DMS 273 (cell line): Measurements from ENCODE around the gene HECTD1.
"Not testable (repeated sequence)": the region's sequence is repeated elsewhere in the genome, so short reads cannot be mapped to it uniquely, and the experiment has no call there.

Source experiments
- DNase-seq: peaks from one replicate; lab custom pipeline; 2025; ENCODE audit not compliant: unreplicated experiment; lab: John Stamatoyannopoulos, UW

HECTD1 gene

DNA sequence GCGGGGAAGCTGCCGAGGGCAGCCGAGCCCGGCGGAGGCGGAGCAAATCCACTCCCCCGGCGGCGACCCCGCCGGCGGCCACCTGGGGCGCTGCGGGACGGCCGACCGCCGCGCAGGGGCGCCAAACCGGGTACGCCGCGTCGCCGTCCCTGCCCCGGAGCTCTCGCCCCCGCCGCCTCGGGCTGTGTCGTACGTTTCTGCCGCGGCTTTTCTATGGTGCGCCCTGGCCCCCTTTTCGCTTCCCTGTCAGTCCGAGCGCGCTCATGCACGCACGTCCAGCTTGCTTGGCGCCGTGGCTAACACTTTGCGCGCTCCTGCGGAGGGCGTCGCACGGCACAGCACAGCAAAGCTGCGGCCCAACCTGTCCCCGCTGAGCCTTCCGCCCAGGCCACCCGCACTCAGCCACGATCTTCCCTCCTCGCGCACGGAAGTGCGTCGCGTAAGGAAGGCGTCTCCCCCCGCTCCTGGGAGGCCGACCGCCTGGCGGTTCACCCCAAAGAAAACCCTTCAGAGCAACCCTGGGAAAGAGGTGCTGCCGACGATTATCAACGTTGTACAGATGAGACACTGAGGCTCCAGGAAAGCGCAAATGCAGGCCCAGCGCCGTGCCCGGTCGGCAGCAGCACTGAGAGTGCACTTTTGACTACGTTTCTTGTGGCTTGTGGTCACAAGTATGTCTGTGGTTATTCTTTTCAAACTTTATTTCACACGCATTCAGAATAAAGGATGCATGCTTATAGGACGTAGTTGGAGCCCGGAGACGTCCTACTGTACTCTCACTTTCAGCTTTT, at the start of gene HECTD1:
Gene HECTD1 (minus strand): TSS at position 39 of the 791 bp plus-strand sequence. CDS start 1,857 bp downstream, outside the sequence.
- DNase-seq, result peak; percentile 95

DNA sequence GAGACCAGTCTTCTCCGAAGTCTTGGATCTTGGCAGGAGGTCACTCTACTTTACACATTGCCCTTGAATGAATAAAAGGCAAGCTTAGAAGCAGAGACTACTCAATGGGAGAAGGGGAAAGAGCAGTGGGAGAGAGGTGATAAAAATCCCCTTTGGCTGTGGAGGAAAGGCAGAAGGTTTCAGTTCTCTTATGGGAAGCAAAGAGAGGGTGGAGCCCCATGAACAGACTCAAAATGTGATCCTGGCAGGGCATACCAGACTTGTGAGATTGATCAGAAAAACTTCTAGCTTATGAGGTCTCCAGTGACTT, 49.6 kb upstream of the HECTD1 start:
- DNase-seq, result no peak

DNA sequence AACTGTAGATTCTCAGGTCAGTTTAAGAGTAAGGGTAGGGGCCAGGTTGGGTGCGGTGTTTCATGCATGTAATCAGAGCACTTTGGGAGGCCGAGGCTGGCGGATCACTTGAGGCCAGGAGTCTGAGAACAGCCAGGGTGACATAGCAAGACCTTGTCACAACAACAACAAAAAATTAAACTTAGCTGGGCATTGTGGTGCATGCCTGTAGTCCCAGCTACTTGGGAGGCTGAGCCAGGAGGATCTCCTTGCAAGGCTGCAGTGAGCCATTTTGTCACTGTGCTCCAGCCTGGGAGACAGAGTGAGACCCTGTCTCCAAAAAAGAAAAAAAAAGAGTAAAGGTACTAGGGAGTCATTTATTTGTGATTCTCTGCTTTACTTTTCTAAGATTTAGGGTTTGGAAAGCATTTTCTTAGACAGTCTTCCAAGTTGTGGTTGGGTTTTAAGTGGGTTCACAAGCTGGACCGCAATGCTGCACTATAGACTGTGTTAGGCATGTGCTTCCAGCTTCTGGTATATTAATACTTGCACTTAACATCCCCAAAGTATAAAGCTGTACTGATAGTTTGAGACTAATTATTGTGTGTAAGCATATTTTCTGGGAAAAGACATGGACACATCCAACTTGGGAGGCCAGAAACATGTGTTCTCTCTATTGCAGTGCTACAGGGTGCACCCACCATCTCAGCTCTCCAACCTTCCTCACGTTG, 49.1 kb upstream of the HECTD1 start:
- no peak for DNase-seq

DNA sequence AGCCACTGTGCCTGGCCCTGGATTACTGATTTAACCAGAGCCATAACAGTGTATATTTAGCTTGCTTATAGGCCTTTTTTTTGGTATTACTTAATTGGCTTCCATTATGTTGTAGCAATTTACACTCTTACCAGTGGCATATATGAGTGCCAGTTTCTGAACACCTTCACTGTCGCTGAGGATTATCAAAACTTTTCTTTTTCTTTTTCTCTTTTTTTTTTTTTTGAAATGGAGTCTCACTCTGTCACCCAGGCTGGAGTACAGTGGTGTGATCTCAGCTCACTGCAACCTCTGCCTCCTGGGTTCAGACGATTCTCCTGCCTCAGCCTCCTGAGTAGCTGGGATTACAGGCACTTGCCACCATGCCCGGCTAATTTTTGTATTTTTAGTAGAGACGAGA, 48.3 kb upstream of the HECTD1 start:
- DNase-seq, result not testable (repeated sequence)

DNA sequence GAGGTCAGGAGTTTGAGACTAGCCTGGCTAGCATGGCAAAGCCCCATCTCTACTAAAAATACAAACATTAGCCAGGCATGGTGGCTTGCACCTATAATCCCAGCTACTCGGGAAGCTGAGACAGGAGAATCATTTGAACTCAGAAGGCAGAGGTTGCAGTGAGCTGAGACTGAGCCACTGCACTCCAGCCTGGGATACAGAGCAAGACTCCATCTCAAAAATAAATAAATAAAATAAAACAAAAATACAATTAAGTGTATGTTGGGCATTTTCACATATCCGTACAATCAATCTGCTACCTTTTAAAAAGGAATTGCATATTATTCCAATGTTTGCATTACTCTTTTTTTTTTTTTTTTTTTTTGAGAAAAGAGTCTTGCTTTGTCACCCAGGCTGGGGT, 47.7 kb upstream of the HECTD1 start:
- DNase-seq, result no peak

DNA sequence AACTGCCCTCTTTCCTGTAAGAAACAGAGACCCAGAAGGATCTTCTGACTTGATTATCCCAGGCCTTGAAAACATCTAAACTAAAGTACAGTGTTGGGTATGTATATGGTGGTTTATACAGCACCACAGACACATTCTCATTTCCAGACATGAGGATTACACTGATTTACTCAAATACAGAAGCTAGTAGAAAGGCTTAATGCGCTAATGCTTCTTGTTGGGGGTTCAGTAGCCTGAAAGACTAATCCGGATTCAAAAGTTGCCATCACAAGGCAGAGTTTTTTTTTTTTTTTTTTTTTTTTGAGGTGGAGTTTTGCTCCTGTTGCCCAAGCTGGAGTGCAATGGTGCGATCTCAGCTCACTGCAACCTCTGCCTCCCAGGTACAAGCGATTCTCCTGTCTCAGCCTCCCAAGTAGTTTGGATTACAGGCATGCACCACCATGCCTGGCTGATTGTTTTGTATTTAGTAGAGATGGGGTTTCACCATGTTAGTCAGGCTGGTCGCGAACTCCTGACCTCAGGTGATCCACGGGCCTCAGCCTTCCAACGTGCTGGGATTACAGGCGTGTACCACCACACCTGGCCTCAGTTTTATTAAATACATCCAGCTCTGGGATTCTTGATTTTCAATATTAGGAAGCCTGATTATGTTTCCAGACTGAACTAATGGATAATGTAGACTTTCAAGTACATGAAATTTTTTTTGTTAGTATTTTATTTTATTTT, 46.3 kb upstream of the HECTD1 start:
- no peak for DNase-seq

DNA sequence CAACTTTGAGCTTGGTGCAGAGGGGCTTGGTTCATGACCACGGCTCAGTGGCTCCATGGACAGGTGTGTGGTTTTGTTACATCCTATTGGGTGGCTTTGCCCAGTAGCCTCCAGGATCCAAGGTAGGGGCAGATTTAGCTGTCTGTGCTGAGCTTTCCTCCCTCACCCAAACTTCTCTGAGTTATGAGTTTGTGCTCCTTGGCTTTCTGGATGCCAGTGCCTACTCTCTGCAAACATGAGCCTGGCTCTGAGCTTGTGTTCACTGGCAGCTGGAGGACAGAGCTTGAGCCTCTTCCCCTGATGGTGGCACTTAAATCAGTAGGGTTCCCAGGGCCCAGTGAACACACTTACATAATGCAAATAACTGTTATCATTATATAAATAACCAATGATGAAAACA, 45.3 kb upstream of the HECTD1 start:
- DNase-seq, result no peak

DNA sequence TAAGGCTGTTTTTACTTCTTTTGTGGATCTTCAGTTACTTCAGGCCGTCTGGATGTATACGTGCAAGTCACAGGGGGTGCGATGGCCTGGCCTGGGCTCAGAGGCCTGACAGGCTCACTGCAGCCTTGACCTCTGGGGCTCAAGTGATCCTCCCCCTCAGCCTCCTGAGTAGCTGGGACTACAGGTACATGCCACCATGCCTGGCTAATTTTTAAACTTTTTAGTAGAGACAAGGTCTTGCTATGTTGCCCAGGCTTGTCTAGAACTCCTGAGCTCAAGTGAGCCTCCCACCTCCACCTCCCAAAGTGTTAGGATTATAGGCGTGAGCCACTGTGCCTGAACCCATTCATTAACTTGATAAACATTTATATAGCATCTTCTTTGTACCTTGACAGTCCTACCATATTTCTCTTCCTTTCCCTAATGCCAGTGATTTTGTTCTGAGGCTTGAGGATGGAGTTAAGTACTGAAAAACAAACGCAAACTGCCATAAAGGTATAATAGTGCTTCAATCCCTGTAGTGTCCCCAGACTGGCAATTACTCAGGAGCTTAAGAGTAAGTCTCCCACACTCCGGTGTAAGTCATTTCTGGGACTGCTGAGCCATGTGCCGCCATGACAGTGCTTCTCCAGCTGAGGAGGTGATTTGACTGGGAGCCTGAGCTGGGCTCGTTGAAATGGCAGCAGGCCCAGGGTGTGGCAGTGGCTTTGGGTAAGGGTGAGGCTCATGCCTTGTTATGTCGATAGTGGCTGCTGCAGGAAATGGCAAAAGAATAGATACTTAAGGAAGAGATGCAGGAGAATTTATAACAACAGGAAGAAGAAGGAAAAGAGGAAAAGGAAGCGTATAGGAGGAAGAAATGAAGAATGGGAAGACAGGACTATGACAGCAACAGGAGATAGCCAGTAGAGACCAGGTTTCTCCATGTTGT, 43.7 kb upstream of the HECTD1 start:
- no peak for DNase-seq

DNA sequence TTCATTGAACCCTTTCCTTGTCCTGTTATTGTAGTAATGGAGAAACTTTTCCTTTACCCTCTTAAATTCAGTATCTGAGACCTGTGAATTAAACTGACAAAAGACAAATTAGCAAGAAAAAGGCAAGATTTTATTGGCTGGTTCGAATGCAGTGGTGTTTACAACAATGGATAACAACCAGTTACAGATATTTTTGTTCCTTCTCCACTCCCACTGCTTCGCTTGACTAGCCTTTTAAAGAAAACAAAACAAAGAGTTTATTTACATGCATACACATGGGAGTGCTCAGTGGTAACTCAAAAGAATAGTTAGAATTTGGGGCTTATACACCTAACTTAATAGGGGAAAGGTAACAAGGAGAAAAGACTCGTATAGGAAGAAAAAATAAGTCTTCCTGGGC, 37.0 kb upstream of the HECTD1 start:
- DNase-seq, result no peak

DNA sequence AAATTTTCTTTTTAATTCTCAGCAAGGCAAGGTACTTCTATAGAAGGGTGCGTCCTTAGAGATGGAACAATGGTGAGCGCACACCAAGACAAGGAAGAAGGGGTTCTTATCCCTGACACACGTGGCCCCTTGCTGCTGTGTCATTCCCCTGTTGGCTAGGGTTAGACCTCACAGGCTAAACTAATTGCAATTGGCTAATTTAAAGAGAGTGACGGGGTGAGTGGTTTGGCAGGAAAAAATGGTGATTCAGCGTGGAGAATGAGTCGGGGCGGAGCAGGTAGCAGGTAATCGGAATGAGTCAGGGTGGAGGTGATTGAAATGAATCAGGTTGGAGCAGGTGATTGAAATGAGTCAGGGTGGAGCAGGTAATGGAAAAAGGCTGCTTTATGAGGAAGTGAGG, 36.3 kb upstream of the HECTD1 start:
- no peak for DNase-seq

DNA sequence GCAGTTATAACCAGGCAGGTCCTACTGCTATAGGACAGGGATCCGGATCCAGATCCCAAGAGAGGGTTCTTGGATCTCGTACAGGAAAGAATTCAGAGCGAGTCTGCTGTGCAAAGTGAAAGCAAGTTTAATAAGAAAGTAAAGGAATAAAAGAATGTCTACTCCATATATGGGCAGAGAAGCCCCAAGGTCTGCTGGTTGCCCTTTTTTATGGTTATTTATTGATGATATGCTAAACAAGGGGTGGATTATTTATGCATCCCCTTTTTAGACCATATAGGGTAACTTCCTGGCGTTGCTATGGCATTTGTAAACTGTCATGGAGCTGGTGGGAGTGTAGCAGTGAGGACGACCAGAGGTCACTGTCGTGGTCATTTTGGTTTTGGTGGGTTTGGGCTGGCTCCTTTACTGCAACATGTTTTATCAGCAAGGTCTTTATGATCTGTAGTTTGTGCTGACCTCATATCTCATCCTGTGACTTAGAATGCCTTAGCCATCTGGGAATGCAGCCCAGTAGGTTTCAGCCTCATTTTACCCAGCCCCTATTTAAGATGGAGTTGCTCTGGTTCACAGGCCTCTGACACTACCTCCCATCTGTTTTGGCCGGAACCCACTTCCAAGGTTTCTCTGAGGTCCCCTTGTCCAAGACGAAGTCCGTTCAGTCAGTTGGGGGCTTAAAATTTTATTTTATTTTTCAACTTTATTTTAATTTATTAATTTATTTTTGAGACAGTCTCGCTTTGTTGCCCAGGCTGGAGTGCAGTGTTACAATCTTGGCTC, 34.8 kb upstream of the HECTD1 start:
- not testable (repeated sequence) for DNase-seq

DNA sequence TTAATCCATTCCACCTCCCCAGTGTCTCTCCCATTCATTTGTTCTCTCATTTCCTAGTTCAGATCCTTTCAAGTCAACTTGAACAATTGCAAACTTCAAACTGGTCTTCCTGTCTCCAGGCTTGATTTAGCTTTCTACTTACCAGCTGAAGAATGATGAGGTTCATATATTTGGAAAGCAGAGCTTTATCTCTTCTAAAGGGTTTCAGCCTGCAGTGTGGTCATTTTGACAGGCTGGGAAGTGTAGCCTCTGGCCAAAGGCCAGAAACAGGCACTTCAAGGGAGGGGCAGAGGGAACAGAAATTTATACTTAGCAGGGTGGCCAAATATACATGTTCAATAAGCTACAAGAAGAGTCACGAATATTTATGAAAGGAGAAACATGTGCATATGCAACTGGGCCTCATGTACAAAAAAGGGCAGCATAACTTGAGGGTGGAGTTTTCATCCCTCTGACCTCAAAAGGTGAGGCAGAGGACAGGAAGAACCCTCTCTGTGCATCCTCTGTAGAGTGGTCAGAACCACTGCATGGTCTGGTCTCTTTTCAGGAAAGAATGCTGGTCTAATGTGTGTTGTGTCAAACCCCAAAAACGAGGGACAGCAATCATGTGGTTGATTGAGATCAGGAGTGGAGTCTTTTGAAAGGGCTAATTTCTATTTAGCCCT, 34.0 kb upstream of the HECTD1 start:
- DNase-seq, result no peak

DNA sequence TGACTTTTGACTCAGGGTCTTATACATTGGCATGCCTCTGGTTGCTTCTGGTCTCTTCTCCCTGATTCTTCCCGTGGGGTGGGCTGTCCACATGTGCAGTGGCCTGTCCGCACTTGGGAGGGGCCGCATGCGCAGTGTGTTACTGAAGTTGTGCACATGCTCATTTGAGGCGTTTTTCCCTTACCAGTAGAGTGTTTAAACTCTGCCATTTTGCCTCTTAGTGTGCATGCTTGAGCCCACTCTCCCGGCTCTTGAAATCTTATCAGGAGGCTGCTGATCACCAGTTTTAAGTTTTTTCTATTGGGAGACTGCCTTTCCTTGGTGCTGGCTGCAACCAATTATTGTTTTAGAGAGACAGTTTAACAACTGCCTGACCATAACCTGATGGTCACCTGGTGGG, 32.1 kb upstream of the HECTD1 start:
- no peak for DNase-seq

DNA sequence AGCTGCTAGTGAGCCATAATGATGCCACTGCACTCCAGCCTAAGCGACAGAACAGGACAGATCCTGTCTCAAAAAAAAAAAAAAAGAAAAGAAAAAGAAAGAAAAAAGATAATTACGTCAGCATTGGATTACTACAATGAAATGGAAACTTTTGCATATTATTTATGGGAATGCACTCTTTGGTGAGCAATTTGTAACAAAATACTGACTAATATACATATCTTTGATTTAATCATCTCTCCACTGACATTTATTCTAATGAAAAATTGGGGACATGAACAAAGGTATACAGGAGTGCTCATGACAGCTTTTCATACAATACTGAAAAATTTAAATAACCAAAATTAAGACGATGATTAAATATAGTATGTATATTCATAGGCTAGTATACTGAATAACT, 27.9 kb upstream of the HECTD1 start:
- DNase-seq, result no peak

DNA sequence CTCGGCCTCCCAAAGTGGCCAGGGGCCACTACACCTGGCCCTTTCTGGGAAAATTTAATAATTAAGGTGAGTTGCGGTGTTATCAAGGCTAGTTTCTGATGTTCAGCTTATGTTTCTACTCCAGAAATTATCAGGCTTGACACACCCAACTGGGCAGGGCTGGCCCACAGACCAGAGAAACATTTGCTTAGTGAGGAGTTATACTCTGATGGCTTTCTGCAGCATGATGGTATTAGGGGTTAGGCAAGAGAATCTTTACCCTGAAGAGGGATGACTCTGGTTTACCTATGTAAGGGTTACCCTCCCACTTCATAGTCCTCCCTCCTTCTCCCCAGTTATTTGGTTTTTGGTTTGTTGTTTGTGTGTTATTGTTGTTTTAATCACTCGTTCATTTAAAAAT, 24.5 kb upstream of the HECTD1 start:
- DNase-seq, result no peak

DNA sequence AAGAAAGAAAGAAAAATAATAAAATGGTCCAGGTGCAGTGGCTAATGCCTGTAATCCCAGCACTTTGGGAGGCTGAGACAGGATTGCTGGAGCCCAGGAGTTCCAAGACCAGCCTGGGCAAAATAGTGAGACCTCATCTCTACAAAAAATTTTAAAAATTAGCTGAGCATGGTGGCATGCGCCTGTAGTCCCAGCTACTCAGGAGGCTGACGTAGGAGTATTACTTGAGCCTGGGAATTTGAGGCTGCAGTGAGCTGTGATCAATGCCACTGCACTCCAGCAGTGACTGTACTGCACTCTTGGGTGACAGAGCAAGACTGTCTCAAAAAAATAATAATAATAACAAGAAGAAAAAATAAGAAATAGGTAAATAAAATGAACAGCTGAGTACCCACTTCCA, 23.7 kb upstream of the HECTD1 start:
- DNase-seq, result not testable (repeated sequence)

DNA sequence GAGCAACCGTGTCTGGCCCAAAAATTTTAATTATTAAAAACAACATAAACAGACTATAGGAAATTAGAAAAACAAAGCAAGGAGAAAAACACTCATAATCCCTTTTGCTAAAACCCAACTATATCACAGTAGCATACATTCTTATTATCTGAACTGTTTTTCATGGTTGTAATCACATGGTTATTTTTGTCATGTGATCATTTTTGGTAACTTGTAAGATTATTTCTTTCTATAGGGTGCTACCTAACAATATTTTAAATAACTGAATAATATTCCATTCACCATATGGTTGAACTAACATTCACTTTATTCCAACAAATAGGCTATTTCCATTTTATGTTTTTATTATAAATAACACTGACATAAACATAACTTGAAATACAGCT, 23.0 kb upstream of the HECTD1 start:
- DNase-seq, result no peak

DNA sequence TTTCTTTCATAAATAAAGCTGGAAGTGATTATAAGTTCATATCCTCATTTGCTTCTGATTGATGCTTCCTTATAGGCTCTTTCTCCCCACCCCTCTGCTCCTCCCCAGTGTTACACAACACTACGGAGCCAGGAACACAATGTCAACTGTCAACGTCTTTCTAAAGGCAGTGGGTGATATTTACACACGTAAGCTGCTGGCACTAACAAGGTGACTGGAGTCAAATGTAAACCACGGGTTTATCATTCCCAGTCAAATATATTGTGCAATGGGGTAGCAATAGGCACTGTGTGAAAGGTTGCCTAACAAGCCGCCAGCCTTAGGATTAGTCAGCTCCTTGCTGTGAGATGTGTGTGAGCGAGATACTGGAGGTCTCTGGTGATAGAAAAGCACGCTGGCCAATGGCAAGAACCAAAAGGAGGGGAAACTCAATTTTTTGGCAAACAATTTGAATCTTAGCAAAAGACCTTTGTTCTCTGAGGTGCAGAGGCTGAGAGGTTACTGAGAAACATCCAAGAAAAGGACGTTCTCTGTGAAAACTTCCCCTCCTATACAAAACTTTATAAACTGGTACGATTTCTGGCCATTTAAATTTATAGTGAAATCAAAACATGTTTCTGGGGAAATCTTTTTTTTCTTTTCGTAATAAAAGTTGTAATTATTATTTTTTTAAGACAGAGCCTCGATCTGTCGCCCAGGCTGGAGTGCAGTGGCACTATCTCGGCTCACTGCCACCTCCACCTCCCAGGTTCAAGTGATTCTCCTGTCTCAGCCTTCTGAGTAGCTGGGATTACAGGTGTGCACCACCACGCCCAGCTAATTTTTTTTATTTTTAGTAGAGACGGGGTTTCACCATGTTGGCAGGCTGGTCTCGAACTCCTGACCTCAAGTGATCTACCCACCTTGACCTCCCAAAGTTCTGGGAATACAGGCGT, 22.3 kb upstream of the HECTD1 start:
- no peak for DNase-seq

DNA sequence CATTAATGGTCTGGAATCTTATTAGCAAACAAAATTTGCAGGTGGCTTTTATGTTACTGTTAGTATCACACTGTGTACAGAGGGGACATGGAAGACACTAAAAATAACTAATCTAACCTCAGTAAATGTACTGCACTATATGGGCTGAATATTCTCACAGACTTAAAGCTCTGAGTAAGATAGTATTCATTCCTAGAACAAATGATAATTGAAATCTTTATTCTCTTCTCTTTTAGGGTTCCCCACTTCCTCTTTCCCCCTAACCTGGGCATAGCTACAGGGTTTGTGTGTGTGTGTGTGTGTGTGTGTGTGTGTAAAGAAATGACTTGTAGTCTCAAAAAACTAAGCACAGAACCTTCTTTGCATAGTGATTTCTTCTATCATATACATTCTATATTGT, 21.4 kb upstream of the HECTD1 start:
- no peak for DNase-seq
